ENCODE measurements around the gene DNAJC15.

Gene DNAJC15

DNA sequence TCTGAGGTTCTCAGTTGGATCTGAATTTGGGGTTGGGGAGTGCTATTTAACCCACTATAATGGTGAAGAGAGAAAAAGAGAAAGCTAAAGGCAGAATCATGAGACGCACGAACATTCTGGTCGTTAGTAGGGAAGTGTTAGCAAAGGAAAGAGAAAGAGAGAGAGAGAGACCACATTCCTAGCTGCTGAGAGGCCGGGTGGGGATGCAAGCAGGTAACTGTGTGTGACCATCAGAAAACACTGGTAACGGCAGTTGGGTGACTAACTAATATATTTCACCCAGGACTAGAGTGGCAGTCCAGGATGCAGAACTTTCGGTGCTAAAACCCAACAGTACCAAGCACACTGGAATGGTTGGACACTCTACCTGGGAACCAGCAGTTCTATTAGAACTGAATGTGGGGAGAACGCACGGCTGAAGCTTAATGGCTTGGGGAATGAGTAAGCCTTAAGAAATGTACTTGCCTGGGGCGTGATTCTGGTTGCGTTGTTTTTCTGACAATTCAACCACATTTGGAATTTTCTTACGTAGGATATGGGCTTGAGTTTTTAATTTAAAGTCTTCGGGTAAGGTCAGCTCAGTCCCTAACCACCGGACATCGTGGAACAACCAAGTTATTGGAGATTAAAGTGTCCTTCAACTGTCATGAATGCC is 130.2 kb downstream of the DNAJC15 start:
- no peak for DNase-seq (ENCODE audit: low read depth in 1 of 2, low spot score in 1 of 2)

DNA sequence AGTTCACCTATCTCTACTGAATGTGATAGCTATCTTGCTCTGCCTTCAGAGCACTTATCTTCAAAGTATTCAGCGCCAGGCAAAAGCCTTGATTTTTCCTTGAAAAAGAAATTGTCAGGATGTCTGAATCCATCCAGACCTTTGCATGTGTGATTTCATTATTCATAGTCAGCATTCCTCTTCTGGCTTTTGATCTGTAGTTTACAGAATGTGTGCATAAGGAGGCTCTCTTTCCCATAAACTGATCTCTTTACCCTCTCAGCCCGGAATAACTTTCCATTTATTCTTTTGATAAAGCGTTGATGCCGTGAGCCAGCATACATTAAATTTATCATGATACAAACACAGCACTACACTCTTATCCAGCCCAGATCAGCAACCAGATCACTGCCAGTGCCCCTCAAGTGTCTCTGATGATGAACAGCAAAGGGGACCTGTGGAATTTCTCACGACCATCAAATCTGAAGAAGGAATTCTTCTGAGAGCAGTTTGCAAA is 130.8 kb downstream of the DNAJC15 start:
- no peak for DNase-seq (ENCODE audit: low read depth in 1 of 2, low spot score in 1 of 2)

DNA sequence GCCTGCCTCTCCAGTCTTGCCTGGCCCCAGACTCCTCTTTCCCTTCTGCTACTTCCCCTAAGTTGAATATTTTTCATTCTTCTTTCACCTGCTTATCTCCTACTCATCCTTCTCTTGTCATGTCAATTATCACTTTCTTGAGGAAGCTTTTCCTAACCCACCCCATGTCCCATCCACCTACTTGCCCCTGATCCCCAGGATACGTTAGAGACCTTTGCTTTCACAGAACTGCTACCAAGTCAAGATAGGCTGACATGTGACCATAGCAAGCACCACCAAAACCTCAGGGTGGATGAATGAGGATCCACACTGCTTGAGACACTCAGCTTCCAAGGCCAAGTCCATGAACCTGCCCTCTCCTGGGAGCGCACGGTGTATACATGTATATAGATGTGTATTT is 131.5 kb downstream of the DNAJC15 start:
- no peak for DNase-seq (ENCODE audit: low read depth in 1 of 2, low spot score in 1 of 2)

DNA sequence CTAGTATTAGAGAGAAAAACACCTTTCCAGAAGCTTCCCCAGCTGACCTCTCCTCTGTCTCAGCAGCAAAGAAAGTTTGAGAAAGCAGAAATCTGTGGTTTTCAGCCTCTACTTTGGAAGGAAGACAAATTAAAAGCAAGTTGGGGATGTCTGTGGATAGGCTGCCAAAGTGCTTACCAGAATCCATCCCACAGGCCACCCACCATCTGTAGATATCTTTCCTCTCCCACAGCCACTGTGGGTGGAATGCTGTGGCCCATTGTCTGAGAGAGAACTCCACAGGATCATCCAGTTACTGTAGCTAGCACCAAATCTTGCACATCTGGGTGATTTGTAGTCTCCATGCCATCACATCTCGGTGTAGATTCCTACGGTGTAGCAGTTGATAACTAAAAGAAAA is 133.5 kb downstream of the DNAJC15 start:
- no peak for DNase-seq (ENCODE audit: low read depth in 1 of 2, low spot score in 1 of 2)

DNA sequence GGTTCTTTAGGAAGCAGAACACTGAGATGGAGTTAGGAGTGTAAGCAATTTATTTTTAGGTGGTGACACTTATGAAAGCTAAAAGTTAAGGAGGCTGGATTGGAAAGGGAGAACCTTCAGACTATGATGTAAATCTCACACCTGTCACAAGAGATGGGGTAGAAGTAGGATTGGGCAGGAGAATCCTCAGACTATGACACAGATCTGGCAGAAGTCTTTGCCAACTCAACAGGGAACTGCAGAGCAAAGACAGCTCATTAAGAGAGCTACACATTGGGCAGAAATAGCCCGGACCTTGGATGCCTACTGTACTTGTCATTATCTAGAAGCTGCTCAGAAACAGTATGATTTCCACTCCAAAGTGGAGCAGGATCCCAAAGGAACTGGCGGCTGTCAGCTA is 134.4 kb downstream of the DNAJC15 start:
- DNase-seq (ENCODE audit: low read depth in 1 of 2, low spot score in 1 of 2), result no peak

DNA sequence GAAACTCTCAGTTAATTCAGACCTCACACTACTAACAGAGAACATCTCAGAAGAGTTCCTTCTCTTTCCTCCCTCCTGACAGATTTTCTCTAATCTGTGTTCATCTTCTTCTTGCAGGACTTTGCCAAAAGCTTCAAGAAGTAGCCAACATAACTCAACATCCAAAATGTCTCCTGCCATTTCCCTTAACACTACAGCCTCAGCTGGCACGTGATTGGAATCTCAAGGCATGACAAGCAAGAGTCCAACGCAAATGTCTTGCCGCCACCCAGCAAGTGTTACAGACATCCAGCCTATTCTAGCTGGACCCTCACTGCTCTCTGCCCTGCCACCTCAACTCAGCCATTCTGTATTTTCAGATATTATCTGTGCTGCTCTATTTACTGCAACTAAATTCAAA is 135.1 kb downstream of the DNAJC15 start:
- DNase-seq (ENCODE audit: low read depth in 1 of 2, low spot score in 1 of 2), result no peak

DNA sequence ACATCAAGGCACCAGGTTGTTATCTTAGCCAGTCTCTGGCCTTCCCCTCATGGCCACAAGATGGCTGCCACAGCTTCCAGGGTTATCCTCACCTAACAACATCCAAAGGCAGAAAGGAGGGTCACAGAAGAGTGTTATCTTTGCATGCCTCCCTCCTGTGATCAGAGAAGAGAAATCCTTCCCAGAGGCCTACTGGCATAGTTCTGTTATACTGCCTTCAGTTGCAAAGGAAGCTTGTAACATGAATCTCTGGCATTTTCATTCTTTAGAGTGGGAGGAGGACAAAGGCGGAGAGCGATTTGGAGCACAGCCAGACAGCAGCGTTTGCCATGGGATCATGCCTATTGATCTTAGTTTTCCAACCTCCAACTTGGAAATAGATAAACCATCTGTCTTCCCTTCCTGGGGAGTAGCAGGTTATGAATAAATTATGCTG is 135.7 kb downstream of the DNAJC15 start:
- no peak for DNase-seq (ENCODE audit: low read depth in 1 of 2, low spot score in 1 of 2)

Measured in activated CD4-positive, alpha-beta T cell treated with anti-CD3 and anti-CD28 coated beads, Interleukin-2, amount 50 U/mL, for 24 hours (primary cell).